Measurements from ENCODE around the gene ZNF836.

DNA sequence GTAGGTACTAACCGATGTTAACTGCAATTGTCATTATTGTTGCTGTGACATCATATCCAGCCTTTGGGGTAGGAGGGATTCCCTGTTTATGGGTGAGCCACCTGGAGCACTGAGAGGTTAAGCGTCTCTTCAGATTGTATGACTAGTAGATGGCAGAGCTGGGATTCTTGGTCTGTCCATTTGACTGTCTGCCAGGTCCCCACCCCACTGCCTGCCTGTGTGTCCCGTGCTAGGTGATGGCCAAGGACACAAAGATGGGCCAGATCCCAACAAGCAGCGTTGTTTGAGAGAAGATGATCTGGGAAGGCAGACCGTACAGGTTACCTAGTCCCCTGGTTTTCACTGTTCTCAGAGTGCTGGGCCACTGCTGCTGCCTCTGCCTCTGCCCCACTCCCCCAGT, 35.1 kb upstream of the ZNF836 start:
- TF ChIP-seq EZH2 (IDR thresholded peaks at IDR 0.05; ENCODE audit: borderline replicate concordance) (no peak), CTCF (IDR thresholded peaks at IDR 0.05; ENCODE audit: poor library complexity) (no peak)

All from hepatocyte (in vitro differentiated cells).